ENCODE measurements around the gene OAF.
"Not testable (repeated sequence)": the region's sequence is repeated elsewhere in the genome, so short reads cannot be mapped to it uniquely, and the experiment has no call there.

OAF gene

DNA sequence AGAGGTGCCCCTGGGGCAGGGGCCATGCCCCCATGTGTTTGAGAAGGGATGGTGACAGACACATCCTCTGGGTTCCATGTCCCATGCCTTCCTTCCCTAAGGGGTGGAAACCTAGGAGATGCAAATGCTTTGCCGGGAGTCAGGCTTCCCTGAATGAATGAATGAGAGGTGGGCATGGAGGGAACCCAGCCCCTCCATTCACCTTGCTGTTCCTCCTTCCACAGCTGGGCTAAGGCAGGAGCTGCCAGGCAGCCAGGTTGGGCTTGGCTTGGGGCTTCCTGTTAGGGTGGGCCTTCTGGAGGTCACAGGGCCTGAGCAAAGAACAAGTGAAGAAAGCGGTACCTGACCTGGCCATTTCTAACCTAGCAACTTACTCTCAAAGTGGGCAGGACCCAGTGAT is 30.0 kb downstream of the OAF start:
- no peak for DNase-seq (ENCODE audit: low read depth, low spot score)

DNA sequence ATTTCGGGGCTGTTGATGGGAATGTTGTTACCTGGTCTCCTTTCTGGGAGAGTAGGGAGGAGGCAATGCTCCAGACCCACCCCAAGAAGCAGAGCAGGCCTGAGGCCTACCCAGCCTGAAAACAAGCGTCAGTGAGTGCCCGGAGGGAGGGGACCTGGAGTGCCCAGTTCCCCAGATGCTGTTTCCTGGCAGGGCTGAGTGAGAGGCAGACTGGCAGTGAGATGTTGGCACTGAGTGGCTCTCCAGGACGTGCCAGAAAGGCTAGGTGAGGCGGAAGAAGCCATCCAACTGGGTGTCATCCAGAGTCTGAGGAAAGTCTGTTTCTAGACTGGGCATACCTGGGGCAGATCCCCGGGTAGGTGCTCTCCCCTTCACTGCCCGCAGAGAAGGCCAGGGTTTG is 30.4 kb downstream of the OAF start:
- no peak for DNase-seq (ENCODE audit: low read depth, low spot score)

DNA sequence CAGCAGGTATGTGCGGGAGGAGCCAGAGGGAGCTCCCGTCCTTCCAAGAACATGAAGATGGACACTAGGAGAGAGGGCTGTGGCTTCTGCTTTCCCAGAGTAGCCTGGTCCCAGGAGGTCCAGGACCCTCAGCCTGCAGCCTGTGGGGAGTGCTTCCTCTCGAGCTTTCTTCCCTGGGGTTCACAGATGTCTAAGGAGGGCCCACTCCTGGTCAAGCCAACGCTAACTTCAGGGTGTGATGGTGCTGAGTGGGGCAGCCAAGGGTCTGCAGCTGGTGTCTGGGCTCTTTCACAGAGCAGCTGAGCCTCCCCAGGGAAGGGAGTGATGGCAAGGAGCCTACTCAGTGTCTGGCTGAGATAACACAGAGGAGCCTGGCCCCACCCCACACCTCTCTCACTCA is 32.4 kb downstream of the OAF start:
- no peak for DNase-seq (ENCODE audit: low read depth, low spot score)

- no peak for DNase-seq (ENCODE audit: low read depth, low spot score)
Measured at GRCh38 chr11:120244476-120245365, 33.9 kb downstream of the OAF start.

DNA sequence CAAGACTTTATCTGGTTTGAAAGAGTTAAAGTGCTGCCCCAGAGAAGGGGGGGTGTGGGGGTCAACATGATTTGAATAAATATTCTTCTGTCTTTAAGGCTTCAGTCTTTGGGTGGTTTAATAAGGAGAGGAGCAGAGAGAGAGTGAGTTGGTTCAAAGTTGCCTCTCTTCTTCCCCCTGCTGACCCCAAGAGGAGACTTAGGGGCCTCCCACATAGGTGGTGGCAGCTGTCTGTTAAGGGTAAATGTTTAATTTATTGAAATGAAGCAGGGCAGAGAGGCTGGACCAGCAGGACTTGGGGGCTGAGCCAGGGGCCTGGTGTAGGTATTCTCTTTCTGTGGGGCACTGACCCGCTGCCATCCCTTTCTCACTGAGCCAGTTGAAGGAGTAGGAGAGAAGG is 34.6 kb downstream of the OAF start:
- DNase-seq (ENCODE audit: low read depth, low spot score), result no peak

DNA sequence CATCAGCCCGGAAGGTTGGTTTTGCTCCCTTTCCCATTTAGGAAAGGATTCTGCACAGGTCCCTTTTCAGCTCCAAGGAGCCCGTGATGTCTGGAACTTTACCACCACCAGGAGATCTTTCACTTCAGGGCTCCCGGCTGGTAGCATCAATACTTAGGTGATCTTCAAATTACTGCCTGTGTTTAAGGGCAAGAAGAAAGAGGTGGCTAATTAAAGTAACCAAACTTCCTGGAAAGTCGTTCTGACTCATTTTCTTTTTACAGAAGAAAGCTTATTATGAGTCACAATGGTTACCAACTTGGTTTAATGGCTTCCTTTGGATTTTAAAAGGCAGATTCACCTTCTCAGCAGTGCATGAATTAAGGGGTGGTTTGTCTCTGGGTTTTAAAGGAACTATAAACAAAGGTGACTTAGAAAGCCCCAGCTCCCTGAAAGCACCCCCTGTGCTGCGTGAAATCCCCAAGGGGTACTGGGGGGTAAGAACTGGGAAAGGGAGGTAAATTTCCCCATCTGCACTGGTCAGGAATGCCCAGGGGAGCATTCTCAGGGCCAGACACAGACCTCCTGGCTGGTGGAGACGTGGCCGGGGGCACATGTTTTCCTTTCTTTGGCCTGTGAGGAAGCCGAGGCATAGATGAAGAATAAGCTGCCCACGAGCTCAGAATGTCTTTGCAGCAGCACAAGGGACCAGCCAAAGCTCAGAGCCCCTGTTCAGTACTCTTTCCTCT is 37.9 kb downstream of the OAF start:
- DNase-seq (ENCODE audit: low read depth, low spot score), result no peak

DNA sequence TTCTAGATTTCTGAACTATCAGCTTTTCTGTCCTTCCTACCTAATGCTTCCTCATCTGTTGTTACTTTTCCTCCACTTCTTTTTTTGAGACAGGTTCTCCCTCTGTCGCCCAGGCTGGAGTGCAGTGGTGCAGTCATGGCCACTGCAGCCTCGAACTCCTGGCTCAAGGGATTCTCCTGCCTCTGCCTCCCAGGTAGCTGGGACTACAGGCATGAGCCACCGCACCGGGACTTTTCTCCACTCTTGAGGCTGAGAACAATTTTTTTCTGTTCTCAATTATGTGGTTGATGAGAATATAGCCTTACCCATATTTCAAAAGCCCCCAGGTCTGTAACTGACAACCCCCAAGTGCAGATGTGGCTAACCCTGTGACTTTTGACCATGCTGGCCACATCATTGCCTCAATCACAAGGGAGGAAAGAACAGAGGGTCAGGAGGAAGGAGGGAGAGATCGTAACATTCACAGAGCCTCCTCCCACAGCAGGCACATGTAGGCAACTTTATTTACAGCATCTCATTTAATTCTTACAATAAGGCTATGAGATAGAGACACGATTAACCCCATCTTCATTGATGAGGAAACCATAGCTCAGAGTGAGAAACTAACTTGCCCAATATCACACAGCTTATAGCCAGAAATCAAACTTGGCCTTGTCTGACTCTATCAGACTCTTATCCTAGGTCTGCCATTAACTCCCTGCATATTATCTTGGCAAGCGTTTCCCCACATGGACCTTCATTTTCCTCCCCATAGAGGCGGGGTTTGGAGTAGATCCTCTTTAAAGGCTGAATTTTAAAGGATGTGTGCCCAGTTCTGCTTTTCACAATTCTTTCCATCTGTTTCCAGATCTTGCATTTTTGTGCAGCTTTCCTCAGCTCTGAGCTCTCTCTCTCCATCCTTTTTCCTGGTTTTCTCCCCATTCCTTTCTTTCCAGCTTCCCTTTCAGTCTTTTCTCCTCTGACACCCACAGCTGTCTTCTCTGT is 38.7 kb downstream of the OAF start:
- DNase-seq (ENCODE audit: low read depth, low spot score), result no peak

DNA sequence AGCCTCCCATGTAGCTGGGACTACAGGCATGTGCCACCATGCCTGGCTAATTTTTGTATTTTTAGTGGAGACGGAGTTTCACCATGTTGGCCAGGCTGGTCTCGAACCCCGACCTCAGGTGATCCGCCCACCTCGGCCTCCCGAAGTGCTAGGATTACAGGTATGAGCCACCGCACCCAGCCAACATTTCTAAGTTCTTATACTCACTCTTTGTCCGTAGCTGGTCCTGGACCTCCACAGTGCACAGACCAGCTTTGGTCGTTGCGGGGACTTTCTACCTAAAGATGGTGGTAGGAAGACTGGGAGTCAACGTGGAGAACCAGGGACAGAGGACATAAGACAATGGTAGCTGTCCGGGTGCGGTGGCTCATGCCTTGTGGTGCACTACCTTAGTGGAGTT is 42.5 kb downstream of the OAF start:
- not testable (repeated sequence) for DNase-seq (ENCODE audit: low read depth, low spot score)

DNA sequence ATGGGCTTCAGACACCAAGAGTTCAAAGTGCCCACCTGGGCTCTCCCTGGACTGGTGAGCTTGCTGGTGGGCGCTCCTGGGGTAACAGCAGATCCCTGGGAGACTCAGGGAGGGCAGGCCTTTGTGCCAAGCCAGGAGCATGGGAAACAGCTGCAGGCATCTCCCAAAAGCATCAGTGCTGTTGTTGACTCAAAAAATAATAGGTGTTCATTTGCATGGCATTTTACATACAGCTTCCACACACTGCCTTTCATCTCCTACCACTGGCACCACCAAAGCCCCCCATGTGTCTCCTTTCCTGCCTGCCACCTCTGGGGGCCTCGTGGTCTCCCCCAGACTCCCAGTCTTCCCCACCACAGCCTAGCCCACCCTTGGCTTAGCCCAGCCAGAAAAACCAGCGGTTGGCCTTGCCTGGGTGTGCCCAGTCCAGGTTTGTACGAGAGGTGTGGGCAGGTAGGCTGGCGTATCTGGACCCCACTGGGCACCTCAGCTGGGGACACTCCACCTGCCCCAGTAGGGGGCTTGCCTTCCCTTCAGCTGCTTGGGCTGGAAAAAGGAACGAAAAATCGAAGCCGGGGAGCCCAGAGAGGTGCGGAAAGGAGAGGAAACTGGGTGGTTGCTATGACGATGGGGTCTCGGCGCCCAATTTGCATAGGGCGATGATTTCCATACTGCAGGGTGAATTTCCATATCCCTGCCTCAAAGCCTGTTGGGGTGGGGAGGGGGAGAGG is 44.1 kb downstream of the OAF start:
- no peak for DNase-seq (ENCODE audit: low read depth, low spot score)

GRCh38 chr11:120255519-120255866 is 44.7 kb downstream of the OAF start:
- DNase-seq (ENCODE audit: low read depth, low spot score), result no peak

- no peak for DNase-seq (ENCODE audit: low read depth, low spot score)
Measured at GRCh38 chr11:120256178-120256577, 45.3 kb downstream of the OAF start.

DNA sequence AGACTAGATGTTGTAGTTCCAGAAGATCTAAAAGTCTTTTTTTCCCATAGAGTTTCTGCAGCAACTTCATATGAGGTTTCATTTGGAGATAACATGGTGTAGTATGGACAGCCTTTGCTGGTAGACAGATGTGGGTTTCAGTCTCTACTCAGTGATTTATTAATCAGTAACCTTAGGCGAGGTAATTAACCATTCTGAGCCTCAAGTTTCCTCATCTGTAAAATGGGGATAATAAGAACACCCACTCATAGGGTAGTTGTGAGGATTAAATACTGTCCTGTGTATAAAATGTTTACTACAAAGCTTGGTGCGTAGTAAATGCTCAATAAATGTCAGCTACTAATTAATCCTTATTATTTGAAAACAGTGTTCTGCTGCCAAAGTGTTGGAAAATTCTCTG is 45.9 kb downstream of the OAF start:
- no peak for DNase-seq (ENCODE audit: low read depth, low spot score)

- no peak for DNase-seq (ENCODE audit: low read depth, low spot score)
Measured at GRCh38 chr11:120257346-120257745, 46.5 kb downstream of the OAF start.

- no peak for DNase-seq (ENCODE audit: low read depth, low spot score)
Measured at GRCh38 chr11:120258661-120259060, 47.8 kb downstream of the OAF start.

DNA sequence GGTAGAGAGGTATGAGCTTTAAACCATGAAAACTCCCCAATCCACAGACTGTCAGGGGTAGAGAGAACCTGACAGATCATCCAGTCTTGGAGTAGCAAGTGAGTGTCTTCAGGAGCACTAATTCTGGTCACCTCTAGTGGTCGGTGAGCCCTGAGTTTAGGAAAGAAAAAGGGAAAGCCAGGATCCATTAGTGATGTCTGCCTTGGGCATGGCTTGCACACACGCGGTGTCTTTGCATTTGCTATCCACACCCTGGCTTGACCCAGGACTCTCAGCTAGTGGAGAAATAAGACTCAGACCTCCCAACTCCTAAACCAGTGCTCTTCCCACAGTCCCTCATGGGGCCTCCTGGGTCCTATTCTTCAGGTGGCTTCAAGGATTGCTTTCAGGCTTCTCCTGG is 48.4 kb downstream of the OAF start:
- no peak for DNase-seq (ENCODE audit: low read depth, low spot score)

DNA sequence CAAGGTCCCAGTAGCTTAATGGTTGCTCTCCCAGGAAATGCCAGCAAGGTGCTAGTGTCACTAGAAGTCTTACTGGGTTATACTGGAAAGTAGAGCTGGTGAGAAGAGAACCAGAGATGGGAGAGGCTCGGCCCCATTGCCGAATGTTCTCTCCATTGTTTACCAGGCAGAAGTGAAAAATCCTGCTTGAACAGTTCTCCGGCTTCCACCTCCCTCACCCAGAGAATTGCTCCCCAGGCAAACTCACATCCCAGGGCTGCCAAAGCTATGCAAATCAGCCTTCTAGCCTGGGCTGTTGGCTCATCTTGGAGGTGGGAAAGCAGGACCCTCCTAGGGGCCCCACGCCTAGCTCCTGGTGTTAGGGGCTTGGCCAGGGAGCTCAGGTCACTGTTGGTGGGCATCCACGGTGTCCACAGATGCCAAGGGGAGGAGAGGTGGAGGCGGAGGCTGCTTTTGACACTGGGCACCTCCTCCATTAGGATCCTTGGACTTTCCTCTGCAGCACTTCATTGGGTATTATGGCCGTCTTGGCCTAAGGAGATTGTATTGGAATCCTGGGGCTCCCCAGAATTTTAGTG is 49.2 kb downstream of the OAF start:
- no peak for DNase-seq (ENCODE audit: low read depth, low spot score)

DNA sequence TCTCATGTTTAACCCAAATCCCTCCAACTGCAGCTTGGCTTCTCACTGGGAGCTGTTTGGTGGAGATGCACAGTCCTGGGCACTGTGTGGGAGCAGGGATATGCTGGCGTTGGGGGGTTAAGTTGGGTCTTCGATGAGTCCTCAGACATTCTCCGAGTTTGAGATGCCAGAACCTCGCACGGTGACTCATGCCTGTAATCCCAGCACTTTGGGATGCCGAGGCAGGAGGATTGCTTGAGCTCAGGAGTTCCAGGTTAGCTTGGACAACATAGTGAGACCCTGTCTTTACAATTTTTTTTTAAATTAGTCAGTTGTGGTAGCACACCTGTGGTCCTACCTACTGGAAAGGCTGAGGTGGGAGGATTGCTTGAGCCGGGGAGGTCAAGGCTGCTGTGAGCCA is 49.8 kb downstream of the OAF start:
- no peak for DNase-seq (ENCODE audit: low read depth, low spot score)

- DNase-seq (ENCODE audit: low read depth, low spot score), result no peak
Measured at GRCh38 chr11:120261321-120261720, 50.5 kb downstream of the OAF start.

DNA sequence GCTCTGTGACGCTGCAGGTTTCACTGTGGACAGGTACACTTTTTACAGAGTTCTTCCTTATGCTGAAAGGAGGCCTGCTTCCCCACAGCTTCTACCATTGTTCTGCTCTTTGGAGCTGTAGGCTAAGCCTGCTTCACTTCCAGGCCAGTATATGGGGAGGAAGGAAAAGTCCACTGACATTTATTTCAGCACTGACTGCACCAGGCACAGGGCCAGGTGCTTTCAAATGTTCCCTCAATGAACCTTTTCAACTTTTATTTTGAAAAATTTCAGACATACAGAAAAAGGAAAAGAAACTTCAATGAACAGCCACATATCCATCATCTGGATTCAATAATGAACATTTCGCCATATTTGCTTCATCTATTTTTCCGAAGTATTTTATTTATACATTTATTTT is 51.1 kb downstream of the OAF start:
- no peak for DNase-seq (ENCODE audit: low read depth, low spot score)

DNA sequence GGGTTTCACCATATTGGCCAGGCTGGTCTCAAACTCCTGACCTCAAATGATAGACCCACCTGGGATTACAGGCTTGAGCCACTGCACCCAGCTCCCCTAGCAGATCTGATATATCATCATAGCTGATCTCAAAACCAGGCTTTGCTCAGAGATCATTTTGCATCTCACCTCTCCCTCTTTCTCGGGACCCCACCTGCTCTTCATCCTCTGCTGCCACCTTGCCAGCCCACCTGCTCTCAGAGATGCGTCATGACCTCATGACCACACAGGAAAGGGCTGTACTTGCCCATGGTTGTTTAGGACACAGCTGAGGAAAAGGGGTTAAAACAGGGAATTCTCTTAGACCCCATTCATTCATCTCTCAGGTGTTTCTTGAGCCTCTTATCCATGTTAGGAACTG is 56.5 kb downstream of the OAF start:
- DNase-seq (ENCODE audit: low read depth, low spot score), result no peak

- no peak for DNase-seq (ENCODE audit: low read depth, low spot score)
Measured at GRCh38 chr11:120268686-120269085, 57.9 kb downstream of the OAF start.
